Lower lobe of right lung (tissue), 2 donors: Measurements from ENCODE around the gene SGTB. TPM values are rescaled to one million over a fixed set of nuclear protein-coding genes. Genes with fewer than 3 reads are reported as not detected.

ENCODE experiments used
- ATAC-seq, 2 donors: fragments of 200-7000 bp; cut with Tn5 transposase; one replicate each; pipeline ENCODE4 v1.9.1; 2020 to 2022; ENCODE audit warnings: mild to moderate bottlenecking in 2 of 2, moderate library complexity in 2 of 2
- DNase-seq: peaks from one replicate; pipeline ENCODE4 v3.0.0-alpha.2; 2020
- H3K27ac ChIP-seq: fragments of 200-600 bp; one replicate; pipeline ENCODE4 v1.8.0; 2022
- H3K27me3 ChIP-seq: fragments of 200-600 bp; one replicate; pipeline ENCODE4 v1.8.0; 2022; ENCODE audit warnings: low read depth
- H3K36me3 ChIP-seq: fragments of 200-600 bp; one replicate; pipeline ENCODE4 v1.8.0; 2022; ENCODE audit warnings: mild to moderate bottlenecking
- H3K4me1 ChIP-seq: fragments of 200-600 bp; one replicate; pipeline ENCODE4 v1.8.0; 2022
- H3K4me3 ChIP-seq: fragments of 200-600 bp; one replicate; pipeline ENCODE4 v1.8.0; 2022; ENCODE audit warnings: mild to moderate bottlenecking
- H3K9me3 ChIP-seq: fragments of 200-600 bp; one replicate; pipeline ENCODE4 v1.8.0; 2022
- CTCF ChIP-seq: fragments of 200-600 bp; IDR thresholded peaks from one replicate; pipeline ENCODE4 v1.8.0; 2022; ENCODE audit warnings: antibody characterized with exemption, mild to moderate bottlenecking
- intact Hi-C: fragments of 100-400 bp; cut with DNase I; formaldehyde crosslinking; loops from one replicate; pipeline ENCODE4 v1.11.0; 2022
- total RNA-seq: library from RNA; stranded (reverse); fragmentation: NEBNext Ultra II Directional; extraction: Animal tissue kit (Norgen Biotek cat#: 25700); gene quantifications from one replicate; pipeline ENCODE4 v1.2.1, GENCODE V29; 2021
- donor health status: DM: no; HTN: yes; CAD: no; lungs with severe emphysema.

Gene SGTB
- total RNA-seq, 1 donor from 2014 or later = 9.2 TPM

GRCh38 chr5:65668696-65669095 is 53.2 kb downstream of the SGTB start:
- H3K4me1 ChIP-seq = no peaks in the 10 kb centered on the region
- no peaks in the 10 kb centered on the region for H3K27me3 ChIP-seq
- DNase-seq (no peak), ATAC-seq (no peak)
- no peak for TF ChIP-seq CTCF
- H3K9me3 ChIP-seq = no peaks in the 10 kb centered on the region
- H3K4me3 ChIP-seq = no peak overlapping the region
- H3K36me3 ChIP-seq = peaks cover 42% of the 10 kb centered on the region
- no peak overlapping the region for H3K27ac ChIP-seq
- intact Hi-C loops = no loop called here

- TF ChIP-seq CTCF = peak; percentile 35
- Histone ChIP-seq H3K4me3 (no peak overlapping the region), H3K4me1 (no peaks in the 10 kb centered on the region), H3K9me3 (no peaks in the 10 kb centered on the region), H3K27ac (no peak overlapping the region), H3K27me3 (no peaks in the 10 kb centered on the region), H3K36me3 (peaks cover 36% of the 10 kb centered on the region)
- ATAC-seq (no peak), DNase-seq (no peak)
- intact Hi-C loops = no loop called here
Observed at GRCh38 chr5:65663804-65664521, 57.9 kb downstream of the SGTB start.

- no peaks in the 10 kb centered on the region for H3K9me3 ChIP-seq
- ATAC-seq (no peak), DNase-seq (no peak)
- no peak overlapping the region for H3K27ac ChIP-seq
- H3K4me1 ChIP-seq = no peaks in the 10 kb centered on the region
- TF ChIP-seq CTCF = no peak
- H3K36me3 ChIP-seq = peaks cover 27% of the 10 kb centered on the region
- H3K27me3 ChIP-seq = no peaks in the 10 kb centered on the region
- intact Hi-C loops = no loop called here
- no peak overlapping the region for H3K4me3 ChIP-seq
Observed at GRCh38 chr5:65654713-65655112, 67.2 kb downstream of the SGTB start.

GRCh38 chr5:65651144-65651543 is 70.8 kb downstream of the SGTB start:
- intact Hi-C loops = no loop called here
- Histone ChIP-seq H3K9me3 (no peaks in the 10 kb centered on the region), H3K27ac (no peak overlapping the region), H3K27me3 (no peaks in the 10 kb centered on the region), H3K4me1 (no peaks in the 10 kb centered on the region), H3K36me3 (peaks cover 39% of the 10 kb centered on the region), H3K4me3 (no peak overlapping the region)
- no peak for DNase-seq
- no peak for TF ChIP-seq CTCF
- no peak for ATAC-seq

GRCh38 chr5:65647941-65648340 is 74.0 kb downstream of the SGTB start:
- DNase-seq (no peak), ATAC-seq (no peak)
- no peaks in the 10 kb centered on the region for H3K27me3 ChIP-seq
- H3K27ac ChIP-seq = no peak overlapping the region
- no peaks in the 10 kb centered on the region for H3K9me3 ChIP-seq
- intact Hi-C loops = no loop called here
- peaks cover 37% of the 10 kb centered on the region for H3K36me3 ChIP-seq
- no peak overlapping the region for H3K4me3 ChIP-seq
- no peak for TF ChIP-seq CTCF
- H3K4me1 ChIP-seq = no peaks in the 10 kb centered on the region
